ENCODE results near the gene TFAP2C. TPM values are rescaled to one million over a fixed set of nuclear protein-coding genes. Genes with fewer than 3 reads are reported as not detected.

Gene TFAP2C
- 1 to 10 TPM in 2 of 4 donors, under 1 TPM in 2; 0.82 to 9.0 (median 2.3) TPM for total RNA-seq

GRCh38 chr20:56628873-56629463, at the start of gene TFAP2C:
Gene TFAP2C (plus strand): TSS chr20:56629306. CDS start chr20:56629545, 239 bp downstream.
- Histone ChIP-seq H3K36me3 (no peaks in the 10 kb centered on the region), H3K27ac (peak within 1 kb of the TSS; percentile 36 to 79 (median 66)), H3K4me3 (peak within 1 kb of the TSS; percentile 36 to 64 (median 52)), H3K27me3 (peaks cover 96% of the 10 kb centered on the region), H3K4me1 (peaks cover 11 to 45% (median 31%) of the 10 kb centered on the region in 4 donors), H3K9me3 (no peaks in the 10 kb centered on the region)
- DNase-seq = peak; percentile 81
- 12% methylated on average over 62 of the region's 62 CpGs; no CpG with 5 or more reads in 1 of the 2 donors for WGBS, 2 donors (ENCODE audit: low coverage in 1 of 2)
- TF ChIP-seq EP300 (IDR thresholded peaks at IDR 0.05; ENCODE audit: low read depth) = no peak
- TF ChIP-seq POLR2A (IDR thresholded peaks at IDR 0.05) = peak; percentile 35
- TF ChIP-seq POLR2AphosphoS5 (IDR thresholded peaks at IDR 0.05) = peak; percentile 11 to 72 (median 60)
- TF ChIP-seq CTCF (IDR thresholded peaks at IDR 0.05) = no peak
- intact Hi-C loops (cut with DNase I; ENCODE audit: low total_unique reads) = loop anchor here (10.0 kb wide), 1 partner anchor 346 kb away; no protein-coding TSS in a partner anchor
- in situ Hi-C loops (cut with MboI; ENCODE audit: low pct_ligation_motif_present in 1 of 4, low pct_unique_long_range_greater_than_20kb in 1 of 4, low sequenced_read_pairs in 3 of 4) = no loop called here

GRCh38 chr20:56580226-56580625, 48.9 kb upstream of the TFAP2C start:
- 70 to 85% methylated on average over 2 to 12 of the region's 12 CpGs for WGBS, 2 donors (ENCODE audit: low coverage in 1 of 2)
- Histone ChIP-seq H3K4me1 (no peaks in the 10 kb centered on the region), H3K36me3 (no peaks in the 10 kb centered on the region), H3K4me3 (no peak overlapping the region), H3K27ac (no peak overlapping the region), H3K27me3 (no peaks in the 10 kb centered on the region), H3K9me3 (no peaks in the 10 kb centered on the region)
- in situ Hi-C loops (cut with MboI; ENCODE audit: low pct_ligation_motif_present in 1 of 4, low pct_unique_long_range_greater_than_20kb in 1 of 4, low sequenced_read_pairs in 3 of 4) (no loop called here), intact Hi-C loops (cut with DNase I; ENCODE audit: low total_unique reads) (no loop called here)
- TF ChIP-seq CTCF (IDR thresholded peaks at IDR 0.05) (no peak), POLR2AphosphoS5 (IDR thresholded peaks at IDR 0.05) (no peak), EP300 (IDR thresholded peaks at IDR 0.05; ENCODE audit: low read depth) (no peak), POLR2A (IDR thresholded peaks at IDR 0.05) (no peak)
- DNase-seq = no peak

DNA sequence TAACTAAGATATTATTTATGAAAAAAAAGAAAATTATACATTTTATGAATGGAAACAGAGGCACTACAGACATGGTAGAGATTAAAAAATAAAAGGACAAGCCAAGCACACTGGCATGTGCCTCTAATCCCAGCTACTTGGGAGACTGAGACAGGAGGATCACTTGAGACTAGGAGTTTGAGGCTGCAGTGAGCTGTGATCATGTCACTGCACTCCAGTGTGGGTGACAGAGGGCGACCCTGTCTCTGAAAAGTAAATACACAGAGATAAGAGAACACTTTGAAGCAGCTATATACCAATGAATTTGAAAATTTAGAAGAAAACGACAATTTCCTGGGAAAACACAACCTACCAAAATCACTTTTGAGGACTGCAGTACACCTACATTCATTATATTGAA, 47.4 kb upstream of the TFAP2C start:
- H3K9me3 ChIP-seq = no peaks in the 10 kb centered on the region
- in situ Hi-C loops (cut with MboI; ENCODE audit: low pct_ligation_motif_present in 1 of 4, low pct_unique_long_range_greater_than_20kb in 1 of 4, low sequenced_read_pairs in 3 of 4) (no loop called here), intact Hi-C loops (cut with DNase I; ENCODE audit: low total_unique reads) (no loop called here)
- WGBS, 2 donors (ENCODE audit: low coverage in 1 of 2) = 37 to 47% methylated on average over 2 of the region's 2 CpGs
- H3K4me1 ChIP-seq = no peaks in the 10 kb centered on the region
- no peak overlapping the region for H3K4me3 ChIP-seq
- TF ChIP-seq POLR2A (IDR thresholded peaks at IDR 0.05) (no peak), POLR2AphosphoS5 (IDR thresholded peaks at IDR 0.05) (no peak), EP300 (IDR thresholded peaks at IDR 0.05; ENCODE audit: low read depth) (no peak), CTCF (IDR thresholded peaks at IDR 0.05) (no peak)
- no peaks in the 10 kb centered on the region for H3K27me3 ChIP-seq
- no peaks in the 10 kb centered on the region for H3K36me3 ChIP-seq
- no peak for DNase-seq
- H3K27ac ChIP-seq = no peak overlapping the region

GRCh38 chr20:56582542-56582941, 46.6 kb upstream of the TFAP2C start:
- Histone ChIP-seq H3K9me3 (no peaks in the 10 kb centered on the region), H3K27ac (no peak overlapping the region), H3K27me3 (no peaks in the 10 kb centered on the region), H3K36me3 (no peaks in the 10 kb centered on the region), H3K4me1 (no peaks in the 10 kb centered on the region), H3K4me3 (no peak overlapping the region)
- DNase-seq = no peak
- intact Hi-C loops (cut with DNase I; ENCODE audit: low total_unique reads) = no loop called here
- WGBS, 2 donors (ENCODE audit: low coverage in 1 of 2) = 49 to 65% methylated on average over 3 to 4 of the region's 4 CpGs
- TF ChIP-seq EP300 (IDR thresholded peaks at IDR 0.05; ENCODE audit: low read depth) = no peak
- no peak for TF ChIP-seq POLR2A (IDR thresholded peaks at IDR 0.05)
- TF ChIP-seq CTCF (IDR thresholded peaks at IDR 0.05) = no peak
- no peak for TF ChIP-seq POLR2AphosphoS5 (IDR thresholded peaks at IDR 0.05)
- in situ Hi-C loops (cut with MboI; ENCODE audit: low pct_ligation_motif_present in 1 of 4, low pct_unique_long_range_greater_than_20kb in 1 of 4, low sequenced_read_pairs in 3 of 4) = no loop called here

Data from transverse colon (tissue), 4 donors.